ACHN (cell line): ENCODE data around the gene TNFRSF14.
"Not testable (repeated sequence)": the region's sequence is repeated elsewhere in the genome, so short reads cannot be mapped to it uniquely, and the experiment has no call there.

ENCODE experiments used
- DNase-seq: peaks from one replicate; pipeline ENCODE4 v3.0.0-alpha.2; 2015
- in situ Hi-C: cut with HindIII; loops from 2 replicates; pipeline ENCODE4 v1.10.0; 2017; ENCODE audit warnings: low sequenced_read_pairs, low pct_ligation_motif_present, low pct_unique_long_range_greater_than_20kb

TNFRSF14 gene

DNA sequence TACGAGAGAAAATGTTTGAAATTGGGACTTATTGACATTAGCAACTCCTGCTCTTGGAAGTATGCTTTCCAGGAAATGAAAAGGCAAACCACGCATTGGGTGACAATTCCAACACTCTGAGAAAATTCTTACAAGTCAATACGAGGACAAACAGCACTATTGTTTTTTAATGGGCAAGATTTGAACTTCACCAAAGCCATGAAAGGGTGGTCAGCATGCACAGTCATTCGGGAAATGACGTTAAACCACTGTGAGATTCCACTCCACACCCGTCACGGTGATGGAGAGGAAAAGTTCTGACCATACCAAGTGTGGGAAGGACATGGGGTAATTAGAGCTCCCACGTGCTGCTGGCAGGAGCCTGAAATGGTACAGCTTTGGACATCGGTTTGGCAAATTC is 18.2 kb downstream of the TNFRSF14 start:
- DNase-seq: no peak
- in situ Hi-C loops: no loop called here

DNA sequence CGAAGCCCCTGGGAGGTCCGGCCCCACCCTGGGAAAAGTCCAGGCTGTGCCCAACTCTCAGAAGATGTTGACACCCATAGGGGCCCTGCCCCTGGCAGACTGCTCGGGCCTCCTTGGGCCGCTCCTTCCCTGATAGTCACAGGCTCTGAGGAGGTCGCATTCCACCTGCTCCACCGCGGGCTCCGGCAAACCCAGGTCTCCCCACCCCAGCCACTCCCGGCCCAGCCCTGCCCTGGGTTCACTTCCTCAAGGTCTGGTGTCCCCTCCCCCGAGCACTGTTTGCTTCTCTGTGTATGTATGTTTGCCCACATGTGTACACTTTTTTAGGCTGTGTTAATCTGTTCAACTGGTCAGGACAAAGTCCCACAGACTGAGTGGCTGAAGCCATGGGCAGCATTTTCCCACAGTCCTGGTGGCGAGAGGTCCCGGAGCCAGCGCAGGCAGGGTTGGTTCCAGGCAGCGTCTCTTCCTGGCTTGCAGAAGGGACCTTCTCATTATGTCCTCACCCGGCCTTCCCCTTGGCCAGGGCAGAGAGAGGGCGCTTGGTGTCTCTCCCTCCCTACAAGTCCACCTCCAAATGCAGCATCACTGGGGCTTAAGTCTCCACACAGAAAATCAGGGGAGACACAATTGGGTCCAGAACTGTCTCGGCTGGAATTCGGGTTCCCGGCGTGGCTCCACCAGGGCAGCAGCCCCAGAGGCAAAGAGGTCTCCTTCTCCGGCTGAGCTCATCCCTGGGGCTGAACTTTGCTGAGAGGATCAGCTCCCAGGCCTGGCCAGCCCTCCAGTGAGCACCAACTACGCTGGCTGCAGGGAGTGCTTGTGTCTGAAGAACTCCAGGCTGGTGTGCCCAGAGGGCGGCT is 19.9 kb downstream of the TNFRSF14 start:
- in situ Hi-C loops: no loop called here
- no peak for DNase-seq

DNA sequence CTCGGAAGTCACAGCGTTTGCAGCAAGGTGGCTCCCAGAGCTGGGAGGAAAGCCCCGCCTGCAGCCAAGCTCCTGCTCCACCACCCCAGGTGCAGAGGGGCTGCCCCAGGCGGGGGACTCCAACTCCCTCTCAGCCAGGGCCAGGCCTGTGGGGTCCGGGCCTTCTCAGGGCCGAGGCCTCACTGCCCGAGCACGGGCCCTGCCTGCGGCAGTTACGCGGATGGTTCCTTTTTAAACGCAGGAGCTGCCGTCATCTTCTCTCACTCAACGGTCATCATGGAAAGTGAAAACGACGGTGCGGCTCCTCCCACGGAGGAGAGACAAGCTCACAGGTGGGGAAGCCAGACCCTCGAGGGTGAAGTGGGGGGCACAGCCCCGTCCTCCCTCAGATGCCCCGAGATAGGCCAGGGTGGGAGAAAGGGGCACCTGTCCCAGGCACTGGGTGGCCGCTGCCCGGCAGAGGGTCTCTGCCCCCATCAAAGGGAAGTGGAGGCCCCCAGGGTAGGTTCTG is 21.4 kb downstream of the TNFRSF14 start:
- in situ Hi-C loops, DNase-seq: not testable (repeated sequence)

DNA sequence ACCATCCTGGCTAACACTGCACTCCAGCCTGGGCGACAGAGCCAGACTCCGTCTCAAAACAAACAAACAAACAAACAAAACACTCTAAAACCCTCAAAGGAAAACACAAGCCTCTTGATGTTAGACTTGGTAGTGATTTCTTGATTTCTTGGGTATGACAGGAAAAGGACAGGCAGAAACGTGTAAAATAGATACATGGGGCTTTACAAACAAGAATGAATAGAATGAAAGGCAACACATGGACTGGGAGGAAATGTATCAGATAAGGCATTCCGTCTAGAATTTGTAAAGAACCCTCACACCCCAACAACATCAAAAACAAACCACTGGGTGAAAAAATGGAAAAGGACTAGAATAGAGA is 22.6 kb downstream of the TNFRSF14 start:
- in situ Hi-C loops: no loop called here
- DNase-seq: no peak

DNA sequence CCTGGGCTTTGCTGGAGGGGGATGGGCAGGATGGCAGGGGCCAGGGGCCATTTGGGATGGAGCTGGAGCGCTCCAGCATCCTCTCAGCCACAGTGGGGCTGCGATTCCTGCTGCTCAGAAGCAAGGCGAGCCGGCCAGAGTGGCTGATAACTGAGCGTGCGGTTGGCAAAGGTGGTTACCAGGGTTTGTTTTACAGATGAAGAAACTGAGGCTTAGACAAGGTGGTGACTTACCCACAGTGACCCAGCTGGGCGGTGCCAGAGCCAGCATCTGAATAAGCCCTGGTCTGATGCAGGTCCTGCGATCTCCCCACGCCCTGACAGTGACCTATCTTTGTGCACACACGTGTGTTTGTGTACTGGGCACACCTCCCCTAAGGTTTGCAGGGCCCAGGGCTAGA is 24.5 kb downstream of the TNFRSF14 start:
- in situ Hi-C loops: no loop called here
- DNase-seq: no peak

DNA sequence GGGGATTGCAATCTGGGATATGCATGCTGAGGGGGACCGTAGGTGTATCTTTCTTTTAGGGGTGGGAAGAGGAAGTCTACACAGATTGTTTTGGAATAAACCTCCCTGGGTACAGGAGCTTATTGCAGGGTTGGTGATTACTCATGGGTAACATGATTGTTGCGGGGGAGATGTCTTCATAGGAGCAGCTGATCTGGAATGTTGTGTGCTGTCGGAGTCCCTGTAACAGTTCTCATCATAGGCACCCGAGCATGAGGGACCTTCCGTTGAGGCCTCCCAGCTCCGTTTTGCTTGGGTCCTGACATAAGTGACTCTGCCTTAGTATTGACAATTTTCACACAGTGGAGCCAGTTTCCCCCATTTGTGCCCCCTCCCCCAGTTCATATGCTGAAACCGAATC is 26.2 kb downstream of the TNFRSF14 start:
- no peak for DNase-seq
- in situ Hi-C loops: no loop called here

DNA sequence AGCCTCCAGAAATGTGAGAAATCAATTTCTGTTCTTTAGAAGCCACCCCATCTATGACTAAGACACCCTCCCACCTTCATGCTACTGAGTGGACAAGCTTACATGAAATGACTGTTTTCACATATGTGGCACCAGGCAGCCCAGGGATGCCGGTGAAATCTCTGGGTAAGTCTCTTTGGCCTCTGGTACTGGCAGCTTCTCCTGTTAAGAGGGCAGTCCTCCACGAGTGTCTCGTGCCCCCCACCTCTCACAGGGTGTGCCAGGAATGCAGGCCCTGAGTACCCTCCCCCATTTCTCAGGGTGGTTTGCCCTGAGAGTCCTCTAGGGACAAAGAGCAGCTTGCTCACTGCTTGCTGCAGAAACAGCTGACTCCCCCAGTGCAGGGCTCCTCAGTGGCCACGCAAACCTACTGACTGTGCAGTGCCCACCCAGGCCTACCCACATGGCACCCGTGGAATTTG is 27.2 kb downstream of the TNFRSF14 start:
- DNase-seq: no peak
- in situ Hi-C loops: no loop called here

DNA sequence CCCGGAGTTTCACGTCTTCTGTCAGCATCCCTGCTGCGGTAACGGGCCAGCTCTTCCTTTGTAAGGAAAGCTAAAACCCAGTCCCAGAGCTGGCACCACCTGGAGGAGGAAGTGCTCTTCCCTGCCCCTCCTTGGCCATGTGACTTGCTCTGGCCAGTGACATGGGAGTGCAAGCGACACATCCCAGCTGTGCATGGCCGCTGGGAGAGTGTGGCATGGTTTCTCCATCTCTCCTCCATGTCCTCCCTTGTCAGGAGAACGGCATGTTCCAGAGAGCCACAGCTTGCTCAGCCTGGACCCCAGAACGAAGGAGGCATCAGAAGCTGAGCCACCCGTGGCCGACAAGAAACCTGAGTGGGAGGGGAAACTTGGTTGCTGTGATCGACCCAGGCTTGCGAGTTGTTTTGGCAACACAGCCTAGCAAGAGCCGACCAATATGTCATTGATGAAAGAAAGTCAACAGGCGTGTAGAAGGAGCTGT is 27.7 kb downstream of the TNFRSF14 start:
- in situ Hi-C loops: no loop called here
- DNase-seq: no peak

DNA sequence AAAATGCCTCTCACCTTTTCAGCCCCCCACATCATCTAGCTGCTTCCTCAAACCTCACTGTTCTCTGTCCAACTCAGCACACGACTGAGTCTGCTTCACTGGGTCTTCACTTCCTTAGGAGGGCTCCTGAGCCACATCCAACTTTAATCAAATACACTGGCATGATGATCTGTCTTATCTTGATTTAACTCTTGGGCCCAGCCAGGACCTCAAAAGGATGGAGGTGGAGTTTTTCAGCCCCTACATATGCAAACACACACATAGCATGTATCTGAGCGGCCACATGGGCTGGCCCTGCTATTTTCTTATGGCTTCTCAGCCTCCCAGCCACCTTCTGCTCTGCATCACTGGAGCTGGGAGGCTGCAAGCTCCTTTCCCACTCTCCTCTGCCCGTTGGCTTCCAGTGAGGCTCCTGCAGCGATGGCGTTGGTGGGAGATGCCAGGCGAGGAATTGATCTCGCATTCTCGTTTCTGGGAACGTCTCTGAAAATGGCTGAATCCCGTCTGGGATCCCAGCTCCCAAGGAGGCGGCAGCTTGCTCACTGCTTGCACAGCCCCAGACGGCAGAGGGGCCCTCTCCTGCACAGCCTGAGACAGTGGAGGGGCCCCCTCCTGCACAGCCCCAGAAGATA is 28.6 kb downstream of the TNFRSF14 start:
- DNase-seq: no peak
- in situ Hi-C loops: no loop called here

DNA sequence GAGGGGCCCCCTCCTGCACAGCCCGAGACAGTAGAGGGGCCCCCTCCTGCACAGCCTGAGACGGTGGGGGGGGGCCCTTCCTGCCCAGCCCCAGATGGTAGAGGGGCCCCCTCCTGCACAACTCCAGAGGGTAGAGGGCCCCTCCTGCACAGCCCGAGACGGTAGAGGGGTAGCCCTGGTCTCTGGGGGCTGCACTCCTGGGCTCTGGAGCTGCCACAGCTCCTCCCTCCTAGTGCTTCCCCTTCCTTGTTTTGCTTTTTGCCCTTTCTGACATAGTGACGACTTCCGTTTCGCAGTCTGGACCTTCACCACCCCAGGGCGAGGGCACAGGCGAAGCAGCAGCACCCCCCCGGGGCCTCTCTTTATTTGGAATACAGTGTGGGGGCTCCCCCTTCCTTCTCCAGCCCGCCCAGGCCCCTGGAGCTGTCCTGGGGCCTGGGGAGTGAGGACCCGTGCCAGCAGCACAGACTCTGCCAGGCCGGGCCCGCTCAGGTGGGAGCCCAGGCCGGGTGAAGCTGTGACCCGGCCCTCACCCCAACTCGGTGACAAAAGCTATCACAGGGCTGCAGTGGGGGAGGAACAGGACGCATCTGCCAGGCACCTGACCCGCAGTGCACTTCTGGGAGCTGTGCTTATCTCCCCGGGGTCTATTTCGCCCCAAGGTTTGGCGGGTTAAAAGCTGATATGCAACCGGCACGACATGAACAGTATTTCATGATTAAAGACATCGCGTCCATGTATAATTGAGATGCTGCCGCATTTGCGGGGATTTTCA is 29.3 kb downstream of the TNFRSF14 start:
- in situ Hi-C loops: no loop called here
- peak; percentile 55 for DNase-seq

DNA sequence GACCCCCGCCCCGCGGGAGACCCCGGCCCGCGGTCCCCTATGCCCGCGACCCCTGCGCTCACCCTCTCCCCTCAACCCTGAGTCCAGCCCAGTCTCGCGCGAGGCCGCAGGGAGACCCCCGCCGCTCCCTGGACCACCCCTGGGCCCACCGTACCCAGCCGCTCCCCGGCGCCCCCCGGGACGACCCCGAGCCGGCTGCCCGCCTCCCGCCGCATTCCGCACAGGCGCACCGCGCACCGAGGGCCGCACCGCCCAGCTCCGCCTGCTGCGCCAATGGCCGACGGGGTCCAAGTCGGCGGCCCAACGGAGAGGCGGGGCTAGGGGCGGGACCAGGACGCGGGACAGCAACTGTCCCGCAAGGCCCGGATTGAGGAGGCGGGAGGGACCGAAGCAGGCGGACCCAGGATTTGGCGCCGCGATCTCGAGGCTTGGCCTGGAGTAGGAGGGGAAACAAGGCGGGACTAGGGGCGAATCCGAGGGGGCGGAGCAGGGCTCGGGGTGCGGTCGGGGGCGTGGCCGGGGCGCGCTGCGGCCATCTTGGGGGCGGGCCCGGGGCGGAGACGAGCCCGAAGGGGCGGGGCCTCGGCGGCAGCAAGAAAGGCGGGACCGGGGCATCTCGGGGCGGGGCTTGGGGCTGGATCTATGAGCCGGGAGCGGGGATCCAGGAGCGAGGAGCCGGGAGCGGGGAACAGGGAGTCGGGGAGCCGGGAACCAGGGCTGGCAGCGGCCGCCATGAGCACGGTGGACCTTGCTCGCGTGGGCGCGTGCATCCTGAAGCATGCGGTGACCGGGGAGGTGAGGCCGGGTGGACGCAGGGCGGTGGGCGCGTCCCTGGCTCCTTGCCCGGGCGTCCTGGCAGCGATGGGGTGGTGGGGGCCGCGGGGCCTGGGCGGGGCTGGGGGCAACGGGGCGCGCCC is 30.2 kb downstream of the TNFRSF14 start, which contains the start of gene PRXL2B:
Gene PRXL2B (plus strand): TSS at position 624 of the 917 bp plus-strand sequence. CDS start 109 bp downstream, at position 733.
- in situ Hi-C loops: no loop called here

DNA sequence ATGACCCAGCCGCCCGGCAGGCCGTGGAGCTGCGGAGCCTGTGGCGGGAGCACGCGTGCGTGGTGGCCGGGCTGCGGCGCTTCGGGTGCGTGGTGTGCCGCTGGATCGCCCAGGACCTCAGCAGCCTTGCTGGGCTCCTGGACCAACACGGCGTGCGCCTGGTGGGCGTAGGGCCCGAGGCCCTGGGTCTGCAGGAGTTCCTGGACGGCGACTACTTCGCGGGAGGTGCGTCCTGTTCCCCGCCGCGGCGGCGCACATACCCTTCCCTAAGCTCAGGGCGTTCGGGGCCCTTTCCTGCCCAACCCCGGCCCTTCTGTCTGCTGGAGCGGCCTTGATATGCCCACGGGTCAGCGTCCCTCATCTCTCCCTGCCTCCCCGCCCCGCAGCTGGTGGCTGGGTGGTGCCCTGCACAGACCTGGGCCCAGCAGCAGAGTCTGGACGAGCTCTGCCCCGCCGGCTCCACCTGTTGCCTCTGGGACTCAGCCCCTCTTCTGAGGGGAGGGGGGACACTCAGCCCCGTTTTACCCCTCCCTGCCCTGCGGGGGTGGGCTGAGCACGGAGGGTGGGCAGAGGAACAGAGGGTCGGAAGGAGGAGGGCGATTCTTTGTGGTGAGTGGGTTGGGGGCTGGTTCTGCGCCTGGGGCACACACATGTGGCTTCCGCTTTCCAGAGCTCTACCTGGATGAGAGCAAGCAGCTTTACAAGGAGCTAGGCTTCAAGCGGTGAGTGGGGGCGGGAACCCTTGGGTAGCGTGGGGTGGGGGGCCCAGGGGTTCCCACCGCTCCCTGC is 31.1 kb downstream of the TNFRSF14 start:
- in situ Hi-C loops: no loop called here
- DNase-seq: peak; percentile 14

More for the DNA sequence above, 30.2 kb downstream of the TNFRSF14 start, which contains the start of gene PRXL2B:
- peak; percentile 97 for DNase-seq

DNA sequence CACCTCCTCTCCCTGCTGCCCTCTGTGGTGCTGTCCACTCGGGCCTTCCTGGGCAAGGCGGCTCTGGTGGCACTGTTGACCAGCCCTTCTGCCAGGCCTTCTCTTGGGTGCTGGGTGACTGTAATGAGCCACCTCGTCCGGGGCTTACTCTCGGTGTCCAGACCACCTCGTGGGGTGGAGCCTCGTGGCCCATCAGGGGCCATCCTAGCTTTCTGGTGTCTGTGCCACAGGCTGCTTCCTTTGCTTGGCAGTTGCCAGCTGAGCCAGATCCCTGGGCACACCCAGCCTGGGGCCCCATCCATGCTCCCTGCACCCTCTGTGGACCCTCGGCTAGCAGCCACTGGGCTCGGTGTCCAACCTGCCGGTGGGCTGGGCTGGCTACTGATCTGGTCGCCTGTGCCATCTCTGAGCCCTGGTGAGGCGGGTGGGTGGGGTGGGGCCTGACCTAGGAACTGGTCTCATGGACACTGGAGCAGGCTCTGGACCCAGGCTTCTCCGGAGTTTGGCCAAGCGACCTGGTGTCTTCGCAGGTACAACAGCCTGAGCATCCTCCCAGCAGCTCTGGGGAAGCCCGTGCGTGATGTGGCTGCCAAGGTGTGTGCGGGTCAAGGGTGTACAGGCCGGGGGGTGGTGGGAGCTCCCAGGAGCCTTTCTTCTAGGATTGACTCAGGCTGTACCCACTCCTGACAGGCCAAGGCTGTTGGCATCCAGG is 31.8 kb downstream of the TNFRSF14 start:
- in situ Hi-C loops: no loop called here
- no peak for DNase-seq

DNA sequence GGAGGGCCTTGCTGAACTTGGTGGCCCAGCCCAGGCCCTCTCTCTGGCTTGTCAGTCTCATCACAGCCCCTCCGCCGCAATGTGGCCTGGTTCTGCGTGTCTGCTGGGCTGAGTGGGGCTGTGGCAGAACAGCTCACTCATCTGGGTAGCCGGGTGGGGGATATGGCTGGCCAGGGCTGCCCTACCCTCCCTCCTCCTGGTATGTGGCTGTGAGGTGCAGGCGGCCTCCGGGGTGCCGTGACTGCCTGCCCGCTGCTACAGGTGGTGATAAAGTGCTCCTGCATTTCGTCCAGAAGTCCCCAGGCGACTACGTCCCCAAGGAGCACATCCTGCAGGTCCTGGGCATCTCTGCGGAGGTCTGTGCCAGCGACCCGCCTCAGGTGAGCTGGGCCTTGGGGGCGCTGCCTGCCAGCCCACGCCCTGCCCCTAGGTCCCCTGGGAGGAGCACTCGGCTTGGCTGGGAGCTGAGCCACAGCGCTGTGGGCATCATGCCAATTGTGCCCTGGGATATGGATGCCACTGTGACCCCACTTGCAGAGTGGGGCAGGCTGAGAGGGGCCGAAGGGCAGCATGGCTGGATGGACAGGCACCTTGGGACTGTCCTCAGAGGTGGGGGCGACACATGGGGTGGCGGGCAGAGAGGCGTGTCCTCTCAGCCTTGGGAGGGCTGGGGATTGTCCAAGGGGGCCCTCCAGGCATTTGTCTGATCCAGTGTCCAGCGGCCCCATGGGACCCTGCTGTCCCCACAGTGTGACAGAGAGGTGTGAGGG is 32.7 kb downstream of the TNFRSF14 start:
- no peak for DNase-seq
- in situ Hi-C loops: no loop called here

DNA sequence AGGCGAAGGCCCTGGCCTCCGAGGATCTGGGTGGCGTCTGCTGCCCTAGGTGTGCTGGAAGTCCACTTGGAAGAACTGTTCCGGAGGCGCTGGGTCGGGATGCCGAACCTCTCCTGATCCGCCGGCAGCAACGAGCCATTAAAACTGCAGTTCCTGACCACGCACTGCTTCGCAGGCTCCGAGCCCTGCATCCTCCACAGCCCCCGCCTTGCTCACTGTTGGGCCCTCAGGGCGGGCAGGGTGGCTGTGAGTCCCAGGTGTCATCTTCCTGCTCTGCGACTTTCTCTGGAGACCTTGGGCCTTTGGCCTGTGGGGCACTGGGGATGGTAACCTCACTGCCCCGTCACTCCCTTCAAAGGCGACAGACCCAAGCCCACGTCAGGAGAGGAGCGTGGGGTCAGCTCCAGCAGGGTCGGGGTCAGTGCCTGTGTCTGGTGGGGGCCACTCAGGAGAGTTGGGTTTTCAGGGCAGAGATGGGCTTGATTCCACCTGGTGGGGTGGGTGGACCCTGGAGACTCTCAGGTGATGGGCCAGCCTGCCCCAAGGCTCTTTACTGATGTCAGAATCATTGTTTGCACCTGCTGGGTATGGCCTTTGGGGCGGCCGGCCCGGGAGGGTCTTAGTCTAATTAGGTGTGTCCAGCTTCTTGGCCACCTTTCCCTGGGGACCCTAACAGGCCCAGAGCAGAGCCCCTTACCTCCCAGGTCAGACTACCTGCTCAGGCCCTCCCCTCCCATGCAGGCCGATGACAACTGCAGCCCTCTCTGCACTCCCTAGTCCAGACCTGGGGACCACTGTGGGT is 33.5 kb downstream of the TNFRSF14 start:
- in situ Hi-C loops: no loop called here

More for the DNA sequence above, 33.5 kb downstream of the TNFRSF14 start:
- no peak for DNase-seq
